T-helper 1 cell treated with Interleukin-12 subunit alpha and Interleukin-12 subunit beta and Interleukin-4 antibody, amounts not matched to agents 30 μg/mL and 1 μg/mL, for 36 hours (primary cell): ENCODE results near the gene FANCC.

ENCODE experiments used
- H3K27ac Mint-ChIP-seq: one replicate; pipeline ENCODE4 v1.8.0; 2021; ENCODE audit warnings: mild to moderate bottlenecking, mixed read lengths
- H3K27me3 Mint-ChIP-seq: one replicate; pipeline ENCODE4 v1.8.0; 2021; ENCODE audit warnings: low read depth, mixed read lengths
- H3K36me3 Mint-ChIP-seq: one replicate; pipeline ENCODE4 v1.8.0; 2021; ENCODE audit warnings: low read depth, mixed read lengths
- H3K4me1 Mint-ChIP-seq: one replicate; pipeline ENCODE4 v1.8.0; 2021; ENCODE audit warnings: low read depth, mixed read lengths
- H3K4me3 Mint-ChIP-seq: one replicate; pipeline ENCODE4 v1.8.0; 2021; ENCODE audit warnings: mild to moderate bottlenecking, moderate library complexity, mixed read lengths
- H3K9me3 Mint-ChIP-seq: one replicate; pipeline ENCODE4 v1.8.0; 2021; ENCODE audit warnings: mixed read lengths

FANCC gene

DNA sequence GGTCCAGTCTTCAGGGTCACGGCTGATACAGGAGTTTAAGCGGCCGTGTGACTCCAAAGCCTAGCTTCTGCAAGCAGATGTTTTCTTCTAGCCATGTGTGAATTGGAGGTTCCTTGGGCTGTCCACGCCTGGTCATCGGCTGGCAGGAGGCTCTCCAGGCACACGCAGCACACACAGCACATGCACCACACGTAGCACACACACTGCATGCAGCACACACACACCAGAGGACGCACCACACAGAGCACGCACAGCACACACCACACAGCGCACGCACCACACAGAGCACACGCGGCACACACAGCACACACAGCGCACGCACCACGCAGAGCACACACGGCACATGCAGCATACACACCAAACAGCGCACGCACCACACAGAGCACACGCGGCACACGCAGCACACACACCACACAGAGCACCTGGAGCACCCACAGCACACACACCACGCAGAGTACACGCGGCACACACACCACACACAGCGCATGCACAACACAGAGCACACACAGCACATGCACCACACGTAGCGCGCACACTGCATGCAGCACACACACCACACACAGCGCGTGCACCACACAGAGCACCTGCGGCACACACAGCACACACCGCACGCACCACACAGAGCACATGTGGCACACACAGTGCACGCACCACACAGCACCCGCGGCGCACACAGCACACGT lies 234.3 kb downstream of the FANCC start:
- H3K4me3 Mint-ChIP-seq, result no peak overlapping the region
- H3K27ac Mint-ChIP-seq, result no peak overlapping the region
- H3K27me3 Mint-ChIP-seq, result no peaks in the 10 kb centered on the region
- no peaks in the 10 kb centered on the region for H3K36me3 Mint-ChIP-seq
- H3K9me3 Mint-ChIP-seq, result no peaks in the 10 kb centered on the region
- H3K4me1 Mint-ChIP-seq, result no peaks in the 10 kb centered on the region

DNA sequence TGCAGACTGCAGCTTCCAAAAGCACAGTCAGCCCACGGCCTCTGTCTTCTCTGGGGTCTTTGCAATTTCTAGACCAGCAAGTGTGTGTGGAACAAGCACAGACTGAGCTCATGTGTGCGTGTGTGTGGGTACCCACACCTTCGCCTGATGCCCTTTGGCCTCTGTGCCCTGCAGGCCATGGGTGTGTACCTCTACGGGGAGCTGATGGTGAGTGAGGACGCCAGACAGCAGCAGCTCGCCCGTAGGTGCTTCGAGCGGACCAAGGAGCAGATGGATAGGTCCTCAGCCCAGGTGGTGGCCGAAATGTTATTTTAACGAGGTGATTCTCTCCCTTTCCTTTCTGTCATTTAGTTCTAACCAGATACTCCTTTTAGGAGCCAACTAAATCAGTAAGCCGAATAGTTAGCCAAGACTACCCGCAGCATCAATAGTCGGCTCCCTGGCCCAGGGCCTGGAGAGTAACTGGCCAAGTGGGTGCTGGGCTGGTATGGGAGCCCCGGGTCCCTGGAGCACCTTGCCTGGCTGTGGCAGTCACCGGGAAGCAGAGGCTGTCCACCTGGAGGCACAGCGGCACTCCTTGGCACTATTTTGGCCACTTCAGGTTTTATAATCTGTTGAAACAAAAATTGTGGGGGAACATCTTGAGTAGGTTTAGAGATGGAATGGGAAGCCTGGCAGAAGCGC lies 235.0 kb downstream of the FANCC start:
- H3K4me1 Mint-ChIP-seq, result no peaks in the 10 kb centered on the region
- no peak overlapping the region for H3K27ac Mint-ChIP-seq
- H3K9me3 Mint-ChIP-seq, result no peaks in the 10 kb centered on the region
- no peaks in the 10 kb centered on the region for H3K27me3 Mint-ChIP-seq
- no peaks in the 10 kb centered on the region for H3K36me3 Mint-ChIP-seq
- no peak overlapping the region for H3K4me3 Mint-ChIP-seq

- Mint-ChIP-seq H3K27me3 (no peaks in the 10 kb centered on the region), H3K36me3 (no peaks in the 10 kb centered on the region), H3K27ac (no peak overlapping the region), H3K4me1 (no peaks in the 10 kb centered on the region), H3K4me3 (no peak overlapping the region), H3K9me3 (no peaks in the 10 kb centered on the region)
These were observed 235.5 kb downstream of the FANCC start for GRCh38 chr9:95081998-95082397.

GRCh38 chr9:95080961-95081647 lies 236.4 kb downstream of the FANCC start:
- Mint-ChIP-seq H3K4me3 (no peak overlapping the region), H3K27me3 (no peaks in the 10 kb centered on the region), H3K27ac (no peak overlapping the region), H3K4me1 (no peaks in the 10 kb centered on the region), H3K9me3 (no peaks in the 10 kb centered on the region), H3K36me3 (no peaks in the 10 kb centered on the region)

GRCh38 chr9:95079461-95079860 lies 238.0 kb downstream of the FANCC start:
- Mint-ChIP-seq H3K36me3 (no peaks in the 10 kb centered on the region), H3K9me3 (no peaks in the 10 kb centered on the region), H3K27me3 (no peaks in the 10 kb centered on the region), H3K4me3 (no peak overlapping the region), H3K27ac (no peak overlapping the region), H3K4me1 (no peaks in the 10 kb centered on the region)

DNA sequence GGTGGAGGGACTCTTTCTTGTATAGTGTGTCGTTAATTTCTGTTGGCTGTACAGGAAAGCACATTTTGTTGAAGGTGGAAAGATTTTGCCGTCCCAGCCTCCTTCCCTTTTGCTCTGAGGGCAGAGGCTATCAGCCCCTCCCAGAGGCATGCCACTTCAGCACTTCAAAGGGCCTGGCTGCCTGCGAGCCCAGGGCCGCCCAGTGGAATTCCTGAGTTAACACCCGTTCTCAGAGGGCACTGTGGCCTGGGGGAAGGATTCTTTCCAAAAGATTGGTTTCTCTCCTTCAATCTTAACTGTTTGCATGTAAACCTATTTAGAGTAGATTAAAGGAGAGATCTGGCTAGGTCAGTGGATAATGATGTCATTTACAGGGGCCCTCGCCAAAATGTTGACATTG lies 238.6 kb downstream of the FANCC start:
- H3K4me1 Mint-ChIP-seq, result no peaks in the 10 kb centered on the region
- no peaks in the 10 kb centered on the region for H3K9me3 Mint-ChIP-seq
- no peaks in the 10 kb centered on the region for H3K27me3 Mint-ChIP-seq
- H3K36me3 Mint-ChIP-seq, result no peaks in the 10 kb centered on the region
- H3K4me3 Mint-ChIP-seq, result no peak overlapping the region
- no peak overlapping the region for H3K27ac Mint-ChIP-seq

DNA sequence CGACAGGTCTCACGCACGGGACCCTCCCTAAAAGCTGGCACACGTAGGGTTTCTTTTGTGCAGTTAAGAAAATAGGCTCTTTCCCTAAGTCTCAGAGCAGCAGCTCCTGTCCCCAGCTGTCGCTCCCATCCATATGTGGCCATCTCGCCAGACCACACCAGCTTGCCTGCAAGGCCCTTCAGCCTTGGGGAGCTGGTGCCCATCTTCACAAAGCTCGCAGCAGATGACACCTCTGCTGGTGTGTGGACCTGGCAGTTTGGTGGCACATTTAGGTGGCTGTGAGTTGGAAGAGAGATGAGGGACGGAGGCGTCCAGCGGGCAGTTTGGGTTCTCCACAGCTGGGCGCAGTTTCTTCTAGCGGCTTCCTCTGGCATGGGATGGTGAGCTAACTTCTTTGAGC lies 239.0 kb downstream of the FANCC start:
- Mint-ChIP-seq H3K36me3 (no peaks in the 10 kb centered on the region), H3K27ac (no peak overlapping the region), H3K4me3 (no peak overlapping the region), H3K27me3 (no peaks in the 10 kb centered on the region), H3K4me1 (no peaks in the 10 kb centered on the region), H3K9me3 (no peaks in the 10 kb centered on the region)

DNA sequence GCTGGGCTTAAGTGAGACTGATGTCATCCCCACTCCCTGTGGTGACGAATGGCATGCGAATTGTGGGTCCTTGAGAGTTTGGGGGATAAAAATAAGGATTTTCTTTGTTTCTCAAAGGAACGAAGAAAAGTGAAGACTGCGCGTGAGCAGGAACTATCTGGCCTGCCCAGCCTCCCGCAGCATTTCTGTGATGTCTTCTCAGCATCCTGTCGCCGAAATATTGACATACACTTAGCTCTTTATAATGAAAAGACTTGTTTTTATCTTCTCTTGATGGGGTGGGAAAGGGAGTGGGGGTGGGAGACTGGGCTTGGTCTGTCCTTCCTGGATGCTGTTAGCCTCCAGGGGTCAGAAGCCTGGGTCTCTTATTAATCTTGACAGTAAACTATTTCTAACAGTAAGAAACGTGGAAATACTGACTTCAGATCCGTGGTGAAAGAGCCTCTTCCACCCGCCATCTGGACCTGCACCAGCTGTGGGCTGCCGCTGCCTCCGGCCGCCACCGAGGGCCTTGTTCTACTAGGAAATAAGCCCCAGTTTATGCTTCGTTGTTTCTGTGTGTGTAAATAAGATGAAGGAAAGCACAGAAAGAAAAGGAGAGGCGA lies 239.6 kb downstream of the FANCC start:
- Mint-ChIP-seq H3K27me3 (no peaks in the 10 kb centered on the region), H3K27ac (no peak overlapping the region), H3K4me1 (no peaks in the 10 kb centered on the region), H3K4me3 (no peak overlapping the region), H3K36me3 (no peaks in the 10 kb centered on the region), H3K9me3 (no peaks in the 10 kb centered on the region)

DNA sequence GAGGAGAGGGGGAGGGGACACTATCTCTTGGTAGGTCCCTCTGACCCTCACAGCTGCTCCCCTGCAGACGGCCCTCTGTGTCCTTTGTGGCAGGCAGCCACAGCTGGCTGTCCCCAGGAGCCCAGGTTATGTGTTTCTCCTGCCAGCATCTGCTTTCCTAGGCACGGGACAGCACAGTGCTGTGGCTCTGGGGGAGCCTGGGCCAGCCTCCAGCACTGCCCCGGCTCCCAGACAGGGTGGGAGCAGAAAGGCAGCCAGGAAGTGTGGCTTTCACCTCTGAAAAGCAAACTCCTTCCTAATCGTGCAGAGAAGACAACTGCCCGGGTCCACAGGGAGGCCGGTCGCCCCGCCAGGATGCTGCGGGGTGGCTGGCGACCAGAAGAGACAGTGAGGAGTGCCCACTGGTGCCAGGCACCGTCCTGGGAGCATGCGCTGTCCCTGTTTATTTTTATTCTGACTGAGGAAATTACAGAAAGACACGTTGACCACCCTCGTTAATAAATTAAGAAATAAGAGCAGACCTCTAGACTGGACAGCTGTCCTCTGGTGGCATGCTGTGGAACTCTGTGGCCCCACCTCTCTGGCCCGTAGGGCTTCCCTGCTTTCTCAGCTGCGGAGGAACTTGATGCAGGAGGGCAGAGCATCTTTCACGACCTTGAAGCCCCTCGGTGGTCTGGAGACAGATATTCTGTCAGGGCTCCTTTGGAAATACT lies 240.3 kb downstream of the FANCC start:
- no peak overlapping the region for H3K27ac Mint-ChIP-seq
- no peaks in the 10 kb centered on the region for H3K36me3 Mint-ChIP-seq
- H3K9me3 Mint-ChIP-seq, result no peaks in the 10 kb centered on the region
- no peaks in the 10 kb centered on the region for H3K27me3 Mint-ChIP-seq
- H3K4me3 Mint-ChIP-seq, result no peak overlapping the region
- no peaks in the 10 kb centered on the region for H3K4me1 Mint-ChIP-seq

DNA sequence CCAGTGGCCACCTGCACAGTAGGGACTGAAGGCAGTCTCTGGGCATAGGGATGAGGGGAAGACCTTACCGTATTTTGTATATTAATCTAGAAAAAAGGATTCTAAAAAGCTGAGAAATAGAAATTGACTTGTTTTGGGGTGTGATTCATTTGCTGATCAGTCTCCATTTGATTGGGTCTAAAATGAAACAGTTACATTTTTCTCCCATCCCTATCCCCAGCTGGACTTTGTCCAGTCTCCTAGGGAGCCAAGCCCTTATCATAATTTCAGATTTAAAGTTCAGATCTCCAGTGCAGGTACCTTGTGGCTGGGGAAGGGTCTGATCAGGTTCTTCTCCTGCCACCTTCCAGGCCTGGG lies 240.8 kb downstream of the FANCC start:
- Mint-ChIP-seq H3K36me3 (no peaks in the 10 kb centered on the region), H3K4me1 (no peaks in the 10 kb centered on the region), H3K9me3 (no peaks in the 10 kb centered on the region), H3K27ac (no peak overlapping the region), H3K4me3 (no peak overlapping the region), H3K27me3 (no peaks in the 10 kb centered on the region)

DNA sequence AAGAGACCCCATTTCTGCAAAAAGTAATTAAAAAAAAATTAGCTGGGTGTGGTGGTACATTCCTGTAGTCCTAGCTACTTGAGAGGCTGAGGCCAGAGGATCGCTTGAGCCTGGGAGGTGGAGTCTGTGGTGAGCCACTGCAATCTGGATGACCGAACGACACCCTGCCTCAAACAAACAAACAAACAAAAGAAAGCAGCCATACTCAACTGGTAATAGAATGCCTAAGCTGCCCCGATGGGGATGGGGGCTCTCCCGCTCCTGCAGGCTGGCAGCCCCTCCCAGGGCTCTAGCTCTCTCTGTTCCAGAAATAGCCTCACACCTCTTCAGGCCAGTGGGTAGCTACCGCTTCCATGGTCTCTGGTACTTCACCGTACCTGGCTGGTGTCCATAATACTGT lies 241.8 kb downstream of the FANCC start:
- no peaks in the 10 kb centered on the region for H3K9me3 Mint-ChIP-seq
- H3K27ac Mint-ChIP-seq, result no peak overlapping the region
- no peaks in the 10 kb centered on the region for H3K4me1 Mint-ChIP-seq
- no peak overlapping the region for H3K4me3 Mint-ChIP-seq
- H3K36me3 Mint-ChIP-seq, result no peaks in the 10 kb centered on the region
- no peaks in the 10 kb centered on the region for H3K27me3 Mint-ChIP-seq

DNA sequence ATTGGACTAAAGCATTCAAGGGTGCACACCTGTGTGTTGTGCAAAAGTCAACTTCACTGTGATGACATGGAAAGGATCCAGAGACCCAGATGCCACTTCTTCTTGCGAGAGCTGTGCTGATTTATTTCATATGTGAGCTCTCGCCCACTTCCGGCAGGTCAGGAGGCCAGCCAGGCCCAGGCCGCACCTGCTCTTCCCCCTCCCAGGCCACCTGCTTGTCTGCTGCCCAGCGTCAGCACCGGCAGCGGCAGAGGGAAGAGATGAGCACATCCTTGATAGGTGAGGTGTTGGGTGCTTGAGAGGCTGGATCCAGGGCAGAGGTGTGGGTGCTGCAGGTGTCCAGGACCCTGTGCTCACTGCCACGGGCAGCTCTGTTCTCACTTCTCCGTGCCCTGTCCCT lies 242.9 kb downstream of the FANCC start:
- H3K9me3 Mint-ChIP-seq, result no peaks in the 10 kb centered on the region
- H3K27ac Mint-ChIP-seq, result no peak overlapping the region

GRCh38 chr9:95073918-95074317 lies 243.6 kb downstream of the FANCC start:
- Mint-ChIP-seq H3K4me1 (no peaks in the 10 kb centered on the region), H3K27me3 (no peaks in the 10 kb centered on the region), H3K27ac (no peak overlapping the region), H3K9me3 (no peaks in the 10 kb centered on the region), H3K36me3 (no peaks in the 10 kb centered on the region), H3K4me3 (no peak overlapping the region)

More for the DNA sequence above, 242.9 kb downstream of the FANCC start:
- no peaks in the 10 kb centered on the region for H3K27me3 Mint-ChIP-seq
- no peaks in the 10 kb centered on the region for H3K4me1 Mint-ChIP-seq
- no peaks in the 10 kb centered on the region for H3K36me3 Mint-ChIP-seq
- H3K4me3 Mint-ChIP-seq, result no peak overlapping the region

- no peak overlapping the region for H3K27ac Mint-ChIP-seq
- no peaks in the 10 kb centered on the region for H3K4me1 Mint-ChIP-seq
- H3K36me3 Mint-ChIP-seq, result no peaks in the 10 kb centered on the region
- H3K4me3 Mint-ChIP-seq, result no peak overlapping the region
- no peaks in the 10 kb centered on the region for H3K27me3 Mint-ChIP-seq
- no peaks in the 10 kb centered on the region for H3K9me3 Mint-ChIP-seq
These were observed 244.4 kb downstream of the FANCC start for GRCh38 chr9:95073042-95073607.
